Measurements from ENCODE around the gene TRHDE.
"Not testable (repeated sequence)": the region's sequence is repeated elsewhere in the genome, so short reads cannot be mapped to it uniquely, and the experiment has no call there.

TRHDE gene

DNA sequence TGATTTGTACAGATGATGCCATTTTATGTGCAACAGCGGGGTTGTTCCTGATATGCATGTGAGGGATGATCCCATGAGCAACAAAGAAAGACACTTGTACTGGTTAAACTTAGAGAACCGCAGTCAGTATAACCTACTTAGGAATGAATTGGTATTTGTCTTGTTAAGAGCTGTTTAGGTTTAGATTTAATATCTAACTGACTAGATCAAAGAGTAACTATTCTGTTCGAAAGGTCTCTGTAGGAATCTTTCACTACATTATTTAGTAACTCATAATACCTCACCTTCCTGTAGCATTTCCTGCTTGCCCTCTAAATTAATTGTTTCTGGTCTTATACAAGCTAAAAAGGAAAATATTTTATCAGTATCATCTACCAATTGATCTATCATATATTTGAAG, 350.4 kb downstream of the TRHDE start:
- DNase-seq (ENCODE audit: low read depth, low spot score): no peak

DNA sequence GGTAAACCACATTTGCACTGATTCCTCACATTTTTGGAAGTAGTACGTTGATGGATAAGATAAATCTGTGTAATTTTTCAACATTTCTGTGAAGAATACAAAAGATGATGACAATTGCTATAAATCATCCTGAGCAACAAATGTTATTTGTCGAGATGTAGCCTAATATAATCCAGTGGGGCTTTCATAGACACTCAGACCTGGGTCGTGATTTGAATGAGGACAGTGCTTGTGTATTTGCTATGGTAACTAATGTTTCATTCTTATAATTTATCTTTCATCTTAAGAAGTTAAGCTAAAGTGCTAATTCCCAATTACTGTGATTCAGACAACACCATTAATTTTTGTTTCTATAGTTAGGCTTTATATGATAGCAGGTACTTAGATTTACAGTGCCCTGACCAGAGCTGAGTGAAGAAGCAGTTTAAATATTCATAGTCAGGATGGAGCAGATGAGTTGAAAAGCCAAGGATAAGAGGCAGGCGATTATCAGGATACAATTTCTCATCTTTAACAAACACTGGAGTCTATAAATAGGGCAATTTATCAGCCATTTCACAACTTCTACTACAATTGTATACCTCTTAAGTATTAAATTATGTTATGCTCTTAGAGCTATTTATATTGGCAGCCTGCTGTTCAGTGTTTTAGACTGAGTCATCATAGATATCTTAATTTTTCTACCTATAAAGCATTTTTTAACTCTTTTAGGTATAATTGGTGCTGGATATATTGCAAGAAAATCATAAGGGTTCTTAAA, 359.9 kb downstream of the TRHDE start:
- no peak for DNase-seq (ENCODE audit: low read depth, low spot score)

DNA sequence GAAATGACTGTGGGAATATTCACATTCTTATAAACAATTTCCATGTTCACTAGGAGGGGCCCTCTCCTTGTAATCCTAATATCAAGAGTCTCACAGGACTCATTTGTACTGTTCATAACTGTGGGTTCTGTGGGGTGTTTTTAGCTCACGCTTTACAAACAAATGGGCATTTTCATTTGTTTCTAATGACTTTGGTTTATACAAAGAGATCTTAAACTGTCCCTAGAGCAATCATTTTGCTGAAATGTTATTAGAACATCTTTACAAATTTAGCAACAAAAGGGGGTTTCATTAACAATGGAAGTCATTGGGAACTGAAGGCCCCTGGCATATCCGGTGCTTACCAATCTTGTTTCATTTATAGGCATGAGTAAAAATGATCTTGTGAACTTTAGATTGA, 370.5 kb downstream of the TRHDE start:
- no peak for DNase-seq (ENCODE audit: low read depth, low spot score)

DNA sequence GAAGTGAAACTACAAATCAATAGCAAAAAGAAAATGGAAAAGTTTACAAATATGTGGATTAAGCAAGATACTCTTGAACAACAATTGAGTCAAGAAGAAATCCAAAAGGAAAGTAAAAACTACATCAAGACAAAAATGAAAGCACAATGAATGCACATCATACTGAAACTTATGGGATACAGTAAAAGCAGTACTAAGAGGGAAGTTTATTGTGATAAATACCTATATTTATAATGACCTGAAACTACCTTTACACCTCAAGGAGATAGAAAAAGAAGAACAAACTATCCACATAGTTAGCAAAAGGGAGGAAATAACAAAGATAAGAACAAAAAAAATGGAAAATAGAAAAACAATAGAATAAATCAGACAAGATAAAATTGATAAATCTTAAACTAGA, 375.0 kb downstream of the TRHDE start:
- no peak for DNase-seq (ENCODE audit: low read depth, low spot score)

DNA sequence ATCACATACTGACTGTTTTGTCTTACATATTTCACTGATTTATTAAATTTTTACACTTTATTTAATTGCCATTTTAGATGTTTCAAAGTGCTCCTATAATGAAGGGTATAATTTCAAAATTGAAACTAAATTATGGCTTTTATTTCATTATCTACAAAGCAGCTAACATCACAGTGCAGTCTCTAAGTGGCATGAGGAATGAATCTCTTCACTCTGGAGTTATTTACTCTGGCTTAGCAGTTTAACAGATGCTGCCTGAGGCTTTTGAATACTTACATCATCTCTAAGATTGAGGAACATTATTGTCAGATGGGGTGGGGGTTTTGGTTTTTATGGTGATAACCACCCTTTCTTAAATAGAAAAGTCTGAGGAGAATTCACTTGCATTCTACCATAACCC, 386.4 kb downstream of the TRHDE start:
- DNase-seq (ENCODE audit: low read depth, low spot score): no peak

DNA sequence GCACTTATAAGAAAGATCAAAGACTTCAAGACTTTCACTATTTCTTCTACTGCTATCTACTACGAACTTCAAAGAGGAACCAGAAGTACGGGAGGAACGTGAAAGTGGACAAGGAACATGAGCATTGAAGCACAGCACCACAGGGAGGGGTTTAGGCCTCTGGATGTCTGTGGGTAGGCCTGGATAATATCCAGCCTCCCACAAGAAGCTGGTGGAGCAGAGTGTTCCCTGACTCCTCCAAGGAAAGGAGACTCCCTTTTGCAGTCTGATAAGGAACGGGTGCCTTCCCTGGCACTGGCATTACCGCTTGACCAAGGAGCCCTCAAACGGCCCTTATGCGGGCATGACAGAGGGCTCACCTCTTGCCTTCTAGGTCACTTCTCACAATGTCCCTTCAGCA, 388.0 kb downstream of the TRHDE start:
- not testable (repeated sequence) for DNase-seq (ENCODE audit: low read depth, low spot score)

DNA sequence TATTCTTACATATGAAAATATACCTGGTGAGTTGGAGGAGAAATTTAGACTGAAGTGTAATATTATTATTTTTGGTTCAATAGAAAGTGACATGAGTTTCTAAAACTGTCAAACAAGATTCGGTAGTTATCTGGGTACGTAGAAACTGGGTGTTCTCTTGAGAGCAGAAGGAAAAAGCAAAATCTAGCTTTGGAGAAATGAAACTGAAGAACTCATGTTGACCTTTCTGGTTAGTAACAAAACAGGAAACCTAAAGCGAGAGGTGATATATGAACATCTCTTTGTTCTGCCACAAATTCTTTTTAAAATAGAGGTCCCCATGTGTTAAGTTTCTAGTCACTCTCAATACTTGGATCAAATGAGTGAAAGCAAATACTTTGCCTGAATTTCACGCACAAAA, 401.7 kb downstream of the TRHDE start:
- no peak for DNase-seq (ENCODE audit: low read depth, low spot score)

DNA sequence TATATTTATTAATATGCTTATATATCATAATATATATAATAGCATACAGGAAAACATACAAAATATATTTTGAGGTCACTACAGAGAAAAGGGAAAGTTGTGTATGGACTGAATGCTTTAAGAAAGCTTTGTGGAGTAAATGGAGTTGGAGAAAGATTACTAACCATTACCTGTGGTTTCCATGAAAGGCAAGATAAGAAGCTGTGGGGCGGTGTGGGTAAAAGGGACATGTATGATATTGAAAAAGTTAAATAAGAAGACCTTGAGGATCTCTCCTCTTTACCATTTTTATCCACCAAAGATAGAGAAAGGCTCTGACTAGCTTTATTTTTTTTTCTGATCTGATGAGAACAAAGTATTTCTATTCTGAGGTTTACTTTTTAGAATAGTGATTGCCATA, 404.4 kb downstream of the TRHDE start:
- no peak for DNase-seq (ENCODE audit: low read depth, low spot score)

DNA sequence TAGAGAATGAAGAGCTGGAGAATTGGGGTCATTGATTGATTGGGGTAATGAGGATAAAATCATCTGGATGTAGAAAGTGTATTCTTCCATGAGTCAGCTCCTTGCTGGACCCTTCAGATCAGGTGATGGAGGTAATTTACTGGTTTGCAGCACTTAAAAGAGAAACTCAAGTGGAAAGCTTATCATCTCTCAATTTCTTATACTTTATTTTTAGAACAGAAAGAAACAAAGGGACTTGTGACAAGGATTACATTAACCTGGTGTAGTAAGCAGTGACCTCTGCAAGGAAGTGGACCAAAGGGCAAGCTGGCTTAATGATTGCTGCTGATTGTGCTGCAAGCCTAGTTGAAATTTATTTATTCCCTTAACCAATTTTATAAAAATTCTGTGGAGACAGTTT, 405.0 kb downstream of the TRHDE start:
- DNase-seq (ENCODE audit: low read depth, low spot score): no peak

DNA sequence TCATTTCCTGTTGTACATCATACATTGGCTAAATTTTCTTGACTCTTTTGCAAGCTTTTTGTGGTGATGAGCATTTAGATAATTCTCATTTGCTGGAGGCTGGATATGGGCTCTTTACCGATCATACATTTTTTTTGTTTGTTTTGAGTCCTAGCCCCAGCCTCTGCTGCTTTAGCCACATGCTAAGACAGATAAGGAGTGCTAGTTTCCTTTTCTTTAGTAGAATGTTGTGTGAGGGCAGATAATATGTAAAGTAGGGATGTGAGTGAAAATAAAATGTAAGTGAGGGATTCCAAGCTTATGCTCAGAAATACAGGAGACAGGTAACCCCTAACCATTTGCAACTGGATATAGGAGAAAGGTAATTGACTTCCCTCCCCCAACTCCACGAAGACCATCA, 405.7 kb downstream of the TRHDE start:
- no peak for DNase-seq (ENCODE audit: low read depth, low spot score)

DNA sequence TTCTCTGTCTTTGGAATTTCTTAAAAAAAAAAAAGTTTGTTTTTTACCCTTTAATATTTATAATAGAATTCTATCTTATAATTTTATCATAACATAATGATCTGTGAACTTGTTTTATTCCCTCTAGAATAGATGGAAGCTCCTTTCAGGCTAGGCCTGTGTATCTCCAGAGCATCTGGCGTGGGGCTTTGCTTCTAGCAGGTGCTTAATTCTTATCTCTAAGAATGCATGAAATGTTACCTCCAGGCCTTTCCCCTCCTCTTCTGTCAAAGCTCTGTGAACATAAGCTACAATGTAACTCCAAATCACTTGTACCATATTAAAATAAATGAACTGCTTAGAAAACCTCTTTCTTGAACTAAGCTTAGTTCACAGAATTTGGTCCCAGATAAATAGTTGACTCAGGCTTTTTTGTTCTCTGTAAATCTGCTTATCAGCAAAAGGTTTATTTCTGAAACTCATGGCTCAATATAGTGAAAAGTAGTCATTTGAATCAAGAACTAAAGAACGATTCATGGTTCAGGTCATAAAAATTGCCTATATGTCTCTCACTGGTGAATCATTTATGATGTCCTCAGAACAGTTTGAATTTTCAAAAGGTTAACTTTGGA, 407.1 kb downstream of the TRHDE start:
- no peak for DNase-seq (ENCODE audit: low read depth, low spot score)

DNA sequence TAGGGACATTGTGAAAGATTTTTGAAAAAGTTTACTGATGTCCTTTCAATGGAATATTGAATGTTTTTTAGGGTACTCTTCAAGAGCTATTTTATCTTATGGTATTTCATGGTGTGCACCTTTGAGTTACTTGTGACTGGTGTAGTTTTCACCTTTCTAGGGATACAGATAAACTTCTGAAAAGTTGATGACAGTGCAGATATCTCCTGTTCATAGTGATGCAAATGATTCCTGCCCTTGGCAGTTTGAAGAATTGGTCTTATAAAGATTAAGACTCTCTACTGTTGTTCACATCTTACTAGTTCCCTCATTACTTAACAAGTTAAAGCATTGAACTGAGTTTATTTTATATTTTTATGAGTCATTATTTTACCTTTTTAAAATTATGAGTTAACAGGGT, 408.9 kb downstream of the TRHDE start:
- DNase-seq (ENCODE audit: low read depth, low spot score): no peak

DNA sequence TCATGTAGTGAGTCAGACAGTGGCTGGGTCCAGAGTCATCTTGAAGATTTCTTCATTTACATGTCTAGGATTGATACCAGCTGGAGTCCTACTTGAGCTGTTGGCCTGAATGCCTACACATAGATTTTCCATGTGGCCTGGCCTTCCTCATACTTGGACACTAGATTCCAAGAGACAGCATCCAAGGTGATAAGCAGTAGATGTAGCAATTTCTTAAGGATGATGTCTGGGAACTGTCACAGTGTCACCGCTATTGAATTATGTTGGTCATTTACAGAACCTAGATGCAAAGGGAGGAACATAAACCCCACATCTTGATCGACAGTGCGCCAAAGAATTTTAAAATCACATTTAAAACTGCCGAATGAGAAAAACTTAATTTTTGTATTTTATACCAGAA, 412.3 kb downstream of the TRHDE start:
- no peak for DNase-seq (ENCODE audit: low read depth, low spot score)

DNA sequence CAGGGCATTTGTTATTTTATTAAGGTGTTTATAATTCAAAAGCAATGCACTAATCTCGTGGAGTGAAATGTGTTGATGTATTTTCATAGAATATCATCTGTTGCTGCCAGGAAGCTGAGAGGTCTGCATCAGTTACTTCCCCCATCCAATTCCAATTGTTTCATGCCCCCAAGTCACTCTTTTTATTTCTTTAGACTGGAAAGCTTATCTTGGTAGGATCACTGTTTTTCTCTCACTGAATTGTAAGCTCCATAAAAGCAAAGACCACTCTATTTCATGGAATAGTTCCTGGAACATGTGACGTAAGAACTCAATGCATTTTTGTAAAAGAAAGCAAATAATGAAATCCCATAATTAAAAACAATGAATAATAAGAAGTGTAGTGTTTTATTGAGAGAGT, 420.2 kb downstream of the TRHDE start:
- no peak for DNase-seq (ENCODE audit: low read depth, low spot score)

DNA sequence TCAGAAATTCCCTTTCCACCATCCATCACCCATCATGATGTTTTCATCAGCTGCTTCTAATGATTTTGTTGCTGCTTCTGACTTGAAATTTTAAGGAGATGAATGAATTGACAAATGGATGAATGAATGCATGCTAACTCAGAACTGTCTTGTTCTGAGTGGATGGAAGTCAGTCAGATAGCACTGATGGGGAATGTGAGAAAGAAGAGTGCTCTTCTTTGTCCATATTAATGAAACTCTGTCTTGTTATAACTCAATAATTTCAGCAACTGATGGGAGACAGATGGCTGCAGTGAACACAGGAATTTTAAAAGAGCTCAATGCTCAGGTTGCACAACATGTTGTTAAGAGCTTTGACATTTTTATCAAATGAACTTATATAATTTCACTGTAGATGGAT, 422.0 kb downstream of the TRHDE start:
- DNase-seq (ENCODE audit: low read depth, low spot score): no peak

DNA sequence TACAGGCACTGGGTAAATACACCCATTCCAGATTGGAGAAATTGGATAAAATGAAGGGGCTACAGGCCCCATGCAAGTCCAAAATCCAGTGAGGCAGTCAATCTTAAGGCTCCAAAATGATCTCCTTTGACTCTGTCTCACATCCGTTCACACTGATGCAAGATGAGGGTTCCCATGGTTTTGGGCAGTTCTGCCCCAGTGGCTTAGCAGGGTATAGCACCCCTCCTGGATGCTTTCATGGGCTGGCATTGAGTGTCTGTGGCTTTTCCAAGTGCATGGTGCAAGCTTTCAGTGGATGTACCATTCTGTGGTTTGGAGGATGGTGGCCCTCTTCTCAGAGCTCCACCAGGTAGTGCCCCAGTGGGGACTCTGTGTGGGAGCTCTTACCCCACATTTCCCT, 427.2 kb downstream of the TRHDE start:
- DNase-seq (ENCODE audit: low read depth, low spot score): no peak

DNA sequence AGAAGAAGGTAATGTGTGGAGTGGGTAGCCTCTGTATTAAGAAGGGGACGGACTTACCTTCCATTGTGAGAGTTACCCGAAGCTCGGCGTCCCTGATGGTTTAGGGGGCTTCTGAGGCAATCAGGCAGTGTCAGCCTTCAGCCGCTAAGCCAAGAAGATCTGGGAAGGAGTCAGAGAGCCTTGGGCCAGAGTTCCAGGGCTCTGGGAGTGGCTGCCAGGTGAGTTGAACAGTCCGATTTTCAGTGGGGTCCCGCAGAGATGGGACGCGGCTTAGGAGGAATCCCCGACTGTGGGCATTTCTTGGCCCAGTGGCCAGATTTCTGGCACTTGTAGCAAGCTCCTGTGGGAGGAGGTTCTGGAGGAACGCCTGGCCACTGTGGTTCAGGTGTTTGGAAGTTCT, 439.9 kb downstream of the TRHDE start:
- DNase-seq (ENCODE audit: low read depth, low spot score): not testable (repeated sequence)

DNA sequence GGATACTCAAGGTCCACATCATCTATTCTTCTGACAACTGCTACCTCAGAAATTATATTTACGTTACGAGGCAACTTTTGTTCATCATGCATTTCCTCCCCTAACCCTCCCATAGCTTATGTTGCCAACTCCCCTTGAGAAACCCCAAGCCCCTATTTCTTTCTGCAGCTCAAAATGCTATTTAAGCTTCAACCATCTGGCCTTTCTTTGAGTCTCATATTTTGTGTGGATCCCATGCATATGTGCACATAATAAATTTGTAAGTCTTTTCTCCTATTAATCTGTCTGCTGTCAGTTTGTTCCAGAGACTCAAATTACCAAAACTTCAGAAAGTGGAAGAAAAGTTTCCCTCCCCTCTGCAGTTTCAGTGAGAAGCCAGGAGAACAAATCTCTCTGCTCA, 444.1 kb downstream of the TRHDE start:
- DNase-seq (ENCODE audit: low read depth, low spot score): no peak

DNA sequence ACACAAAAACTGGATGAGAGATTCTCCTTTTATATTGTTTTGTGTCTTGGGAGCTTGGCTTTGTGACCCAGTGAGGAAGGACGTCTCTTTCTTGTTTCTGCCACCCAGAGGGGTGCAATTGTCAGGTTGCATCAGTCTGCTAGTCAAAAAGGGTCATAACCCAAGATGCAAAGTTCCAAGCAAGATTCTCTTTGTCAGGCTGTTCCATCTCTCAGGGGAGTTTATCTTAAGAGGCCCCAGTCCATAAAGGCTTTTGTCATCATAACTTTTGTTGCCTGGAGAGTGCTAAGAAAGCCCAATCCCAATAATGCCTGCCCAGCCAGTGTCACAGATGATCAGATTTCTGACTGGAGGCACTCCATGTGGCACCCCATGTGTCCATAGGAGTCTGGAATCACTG, 444.9 kb downstream of the TRHDE start:
- no peak for DNase-seq (ENCODE audit: low read depth, low spot score)

Data from brain pericyte (primary cell).